ENCODE data around the gene ALLC.

GRCh38 chr2:3646446-3646845 is 11.6 kb upstream of the ALLC start:
- TF ChIP-seq CTCF (IDR thresholded peaks at IDR 0.05) (no peak), POLR2AphosphoS5 (IDR thresholded peaks at IDR 0.05) (no peak), POLR2A (IDR thresholded peaks at IDR 0.05) (no peak)

All from prostate gland (tissue), 2 donors.